Endothelial cell (in vitro differentiated cells): Measurements from ENCODE around the gene SYTL2. TPM values are rescaled to one million over a fixed set of nuclear protein-coding genes. Genes with fewer than 3 reads are reported as not detected.

Experiments used
- DNase-seq: peaks from one replicate; pipeline ENCODE4 v3.0.0; 2021; ENCODE audit warnings: low spot score
- H3K27ac Mint-ChIP-seq: one replicate; pipeline ENCODE4 v1.8.0; 2021; ENCODE audit warnings: mixed read lengths, inconsistent platforms; ENCODE audit not compliant: unreplicated experiment
- H3K27me3 Mint-ChIP-seq: one replicate; pipeline ENCODE4 v1.8.0; 2021; ENCODE audit warnings: mild to moderate bottlenecking, moderate library complexity, mixed read lengths, inconsistent platforms; ENCODE audit not compliant: unreplicated experiment
- H3K36me3 Mint-ChIP-seq: one replicate; pipeline ENCODE4 v1.8.0; 2021; ENCODE audit warnings: mild to moderate bottlenecking, low read depth, mixed read lengths, inconsistent platforms; ENCODE audit not compliant: unreplicated experiment
- H3K4me1 Mint-ChIP-seq: one replicate; pipeline ENCODE4 v1.8.0; 2021; ENCODE audit warnings: mild to moderate bottlenecking, mixed read lengths, inconsistent platforms; ENCODE audit not compliant: unreplicated experiment
- H3K4me3 Mint-ChIP-seq: one replicate; pipeline ENCODE4 v1.8.0; 2021; ENCODE audit warnings: mild to moderate bottlenecking, mixed read lengths, inconsistent platforms; ENCODE audit not compliant: unreplicated experiment
- H3K9me3 Mint-ChIP-seq: one replicate; pipeline ENCODE4 v1.8.0; 2021; ENCODE audit warnings: mixed read lengths, inconsistent platforms; ENCODE audit not compliant: unreplicated experiment
- CTCF ChIP-seq: fragments of 200-600 bp; sonication (generic); IDR thresholded peaks from one replicate; pipeline ENCODE4 v1.5.0; 2021; ENCODE audit warnings: antibody characterized with exemption; ENCODE audit not compliant: unreplicated experiment
- total RNA-seq: library from RNA; stranded (reverse); fragmentation: NEBNext Ultra II Directional; extraction: Animal tissue kit (Norgen Biotek cat#: 25700); gene quantifications from one replicate; pipeline ENCODE4 v1.2.1, GENCODE V29; 2021; ENCODE audit not compliant: unreplicated experiment

Gene SYTL2
- total RNA-seq, 1 donor from 2014 or later: 4.0 TPM

- no peak overlapping the region for H3K4me3 Mint-ChIP-seq
- no peak for DNase-seq
- H3K4me1 Mint-ChIP-seq: peaks cover 30% of the 10 kb centered on the region
- H3K36me3 Mint-ChIP-seq: no peaks in the 10 kb centered on the region
- H3K27me3 Mint-ChIP-seq: no peaks in the 10 kb centered on the region
- H3K9me3 Mint-ChIP-seq: no peaks in the 10 kb centered on the region
- no peak overlapping the region for H3K27ac Mint-ChIP-seq
- no peak for TF ChIP-seq CTCF
Observed at GRCh38 chr11:85745626-85746025, 65.3 kb downstream of the SYTL2 start.

DNA sequence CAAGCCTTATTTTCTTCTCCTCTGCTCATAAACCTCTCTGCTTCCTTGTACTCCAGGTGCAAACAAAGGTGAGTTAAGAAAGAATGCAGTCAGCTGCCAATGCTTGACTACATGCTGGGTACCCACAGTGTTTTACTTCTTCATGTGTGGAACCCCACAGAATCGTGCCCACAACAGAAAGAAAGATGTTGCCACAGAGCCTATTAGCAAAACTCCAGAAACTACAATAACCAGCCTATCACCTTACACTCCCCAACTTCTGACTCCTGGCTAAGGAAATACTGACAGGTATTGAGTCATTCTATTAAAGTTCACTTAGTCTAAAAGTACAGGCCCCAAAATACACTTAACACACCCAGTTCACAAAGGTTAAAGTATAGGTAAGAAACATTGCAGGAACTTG, 68.1 kb downstream of the SYTL2 start:
- Mint-ChIP-seq H3K36me3 (no peaks in the 10 kb centered on the region), H3K27me3 (no peaks in the 10 kb centered on the region), H3K4me1 (peaks cover 27% of the 10 kb centered on the region), H3K9me3 (no peaks in the 10 kb centered on the region), H3K27ac (no peak overlapping the region), H3K4me3 (no peak overlapping the region)
- no peak for DNase-seq
- no peak for TF ChIP-seq CTCF

DNA sequence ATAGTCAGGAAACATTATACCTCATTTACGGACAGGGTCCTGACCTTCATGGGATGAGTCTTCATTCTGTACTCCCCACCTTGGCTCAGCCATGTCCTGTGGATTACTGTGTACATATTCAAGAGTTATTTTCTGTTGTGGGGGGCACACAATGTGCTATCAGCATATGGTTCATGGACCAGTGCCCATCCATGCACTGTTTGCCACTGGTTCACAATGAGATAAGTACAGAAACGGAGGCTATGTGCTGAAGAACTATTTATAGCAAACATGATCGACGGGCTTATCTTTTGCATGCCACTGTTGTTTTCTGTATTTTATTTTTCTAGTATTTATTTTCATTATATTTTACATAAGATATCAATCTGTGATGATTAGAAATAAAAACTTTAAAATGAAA, 68.6 kb downstream of the SYTL2 start:
- Mint-ChIP-seq H3K4me3 (no peak overlapping the region), H3K27me3 (no peaks in the 10 kb centered on the region), H3K36me3 (no peaks in the 10 kb centered on the region), H3K27ac (no peak overlapping the region), H3K4me1 (peaks cover 32% of the 10 kb centered on the region), H3K9me3 (no peaks in the 10 kb centered on the region)
- no peak for DNase-seq
- no peak for TF ChIP-seq CTCF

DNA sequence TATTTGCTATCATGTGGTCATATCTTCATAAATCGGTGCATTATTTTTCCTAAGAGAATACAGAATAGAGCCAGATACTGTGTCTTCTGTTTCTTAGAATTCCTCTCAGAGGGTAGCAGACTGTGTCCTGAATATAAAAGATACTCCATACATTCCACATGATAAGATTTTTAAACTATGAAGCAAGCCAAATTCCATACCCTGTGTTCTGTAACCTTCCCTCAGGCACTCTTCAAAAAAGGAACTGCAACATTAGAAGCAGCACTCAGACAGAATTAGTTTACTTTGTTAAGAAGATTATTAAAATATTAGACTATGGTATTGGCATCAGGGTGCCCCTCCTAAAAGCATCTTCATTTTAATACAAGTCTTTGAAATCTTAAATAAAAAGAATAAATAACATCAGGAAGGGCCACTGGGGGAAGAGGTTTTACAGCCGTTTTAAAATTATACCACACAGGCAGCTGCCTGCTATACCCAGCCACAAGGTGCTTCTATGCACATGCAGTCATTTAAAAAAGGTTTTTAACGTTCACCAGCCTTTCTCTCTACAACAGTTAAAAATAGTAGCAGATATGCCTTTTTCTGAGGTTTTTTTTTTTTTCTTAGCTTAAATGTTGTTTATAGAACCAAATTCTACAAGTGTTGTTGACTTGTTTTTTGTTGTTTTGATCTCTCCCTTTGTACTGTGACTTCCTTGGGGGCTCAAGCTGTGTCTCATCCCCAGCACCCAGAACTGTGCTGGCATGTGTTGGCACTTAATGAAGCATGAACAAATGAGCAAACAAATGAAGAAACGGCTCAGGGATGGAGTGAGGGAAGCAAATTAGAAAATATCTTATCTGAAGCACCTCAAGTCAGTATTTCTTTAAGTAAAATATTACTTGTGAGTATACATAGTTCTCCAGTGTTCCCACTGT, 70.2 kb downstream of the SYTL2 start:
- H3K9me3 Mint-ChIP-seq: no peaks in the 10 kb centered on the region
- no peak overlapping the region for H3K27ac Mint-ChIP-seq
- no peak overlapping the region for H3K4me3 Mint-ChIP-seq
- DNase-seq: no peak
- H3K4me1 Mint-ChIP-seq: peaks cover 40% of the 10 kb centered on the region
- no peaks in the 10 kb centered on the region for H3K36me3 Mint-ChIP-seq
- no peak for TF ChIP-seq CTCF
- H3K27me3 Mint-ChIP-seq: no peaks in the 10 kb centered on the region

GRCh38 chr11:85737738-85738137, 73.2 kb downstream of the SYTL2 start:
- peaks cover 36% of the 10 kb centered on the region for H3K4me1 Mint-ChIP-seq
- no peaks in the 10 kb centered on the region for H3K27me3 Mint-ChIP-seq
- no peak for TF ChIP-seq CTCF
- DNase-seq: no peak
- no peak overlapping the region for H3K4me3 Mint-ChIP-seq
- no peaks in the 10 kb centered on the region for H3K36me3 Mint-ChIP-seq
- peak overlapping the region; percentile 20 for H3K27ac Mint-ChIP-seq
- no peaks in the 10 kb centered on the region for H3K9me3 Mint-ChIP-seq
